BLaER1 (cell line): ENCODE measurements around the gene FOXB1.

Experiments used
- H3K27ac ChIP-seq: shearing (Covaris generic); formaldehyde crosslinking; 2 replicates; pipeline ENCODE4 v1.8.1; 2022
- H3K27me3 ChIP-seq: shearing (Covaris generic); formaldehyde crosslinking; 2 replicates; pipeline ENCODE4 v1.8.1; 2022
- H3K36me3 ChIP-seq: shearing (Covaris generic); formaldehyde crosslinking; 2 replicates; pipeline ENCODE4 v1.8.1; 2022
- H3K4me1 ChIP-seq: shearing (Covaris generic); formaldehyde crosslinking; 2 replicates; pipeline ENCODE4 v1.8.1; 2022
- H3K4me2 ChIP-seq: shearing (Covaris generic); formaldehyde crosslinking; 2 replicates; pipeline ENCODE4 v1.8.1; 2022
- H3K4me3 ChIP-seq: shearing (Covaris generic); formaldehyde crosslinking; 2 replicates; pipeline ENCODE4 v1.8.1; 2022
- H3K9ac ChIP-seq: shearing (Covaris generic); formaldehyde crosslinking; 2 replicates; pipeline ENCODE4 v1.8.1; 2022
- H3K9me3 ChIP-seq: shearing (Covaris generic); formaldehyde crosslinking; 2 replicates; pipeline ENCODE4 v1.8.1; 2022
- H4K20me1 ChIP-seq: shearing (Covaris generic); formaldehyde crosslinking; 2 replicates; pipeline ENCODE4 v1.8.1; 2022
- Cebpa-rat ChIP-seq: shearing (Covaris generic); IDR thresholded peaks from 2 replicates; pipeline ENCODE4 v1.8.1; 2022

Gene FOXB1

GRCh38 chr15:60052796-60053195 lies 48.7 kb downstream of the FOXB1 start:
- TF ChIP-seq Cebpa-rat = no peak
- H3K36me3 ChIP-seq = no peaks in the 10 kb centered on the region
- H3K9me3 ChIP-seq = peaks cover 22% of the 10 kb centered on the region
- no peak overlapping the region for H3K4me2 ChIP-seq
- no peaks in the 10 kb centered on the region for H3K27me3 ChIP-seq
- H3K9ac ChIP-seq = no peak overlapping the region
- no peak overlapping the region for H3K4me3 ChIP-seq
- no peaks in the 10 kb centered on the region for H4K20me1 ChIP-seq
- H3K27ac ChIP-seq = no peak overlapping the region
- no peaks in the 10 kb centered on the region for H3K4me1 ChIP-seq

GRCh38 chr15:60054472-60054871 lies 50.4 kb downstream of the FOXB1 start:
- H3K9ac ChIP-seq = no peak overlapping the region
- H3K4me3 ChIP-seq = no peak overlapping the region
- TF ChIP-seq Cebpa-rat = no peak
- no peak overlapping the region for H3K27ac ChIP-seq
- H3K9me3 ChIP-seq = peaks cover 22% of the 10 kb centered on the region
- no peaks in the 10 kb centered on the region for H3K36me3 ChIP-seq
- no peak overlapping the region for H3K4me2 ChIP-seq
- no peaks in the 10 kb centered on the region for H3K4me1 ChIP-seq
- no peaks in the 10 kb centered on the region for H3K27me3 ChIP-seq
- no peaks in the 10 kb centered on the region for H4K20me1 ChIP-seq
